ENCODE data around the gene SPSB4. TPM values are rescaled to one million over a fixed set of nuclear protein-coding genes. Genes with fewer than 3 reads are reported as not detected.
A peak's percentile ranks its signal among the peaks of the same experiment; 100 is the strongest.

The SPSB4 gene
- total and polyA plus RNA-seq, 2 donors (not counting 1 experiment from before 2014, with no cell fraction given): not detected

DNA sequence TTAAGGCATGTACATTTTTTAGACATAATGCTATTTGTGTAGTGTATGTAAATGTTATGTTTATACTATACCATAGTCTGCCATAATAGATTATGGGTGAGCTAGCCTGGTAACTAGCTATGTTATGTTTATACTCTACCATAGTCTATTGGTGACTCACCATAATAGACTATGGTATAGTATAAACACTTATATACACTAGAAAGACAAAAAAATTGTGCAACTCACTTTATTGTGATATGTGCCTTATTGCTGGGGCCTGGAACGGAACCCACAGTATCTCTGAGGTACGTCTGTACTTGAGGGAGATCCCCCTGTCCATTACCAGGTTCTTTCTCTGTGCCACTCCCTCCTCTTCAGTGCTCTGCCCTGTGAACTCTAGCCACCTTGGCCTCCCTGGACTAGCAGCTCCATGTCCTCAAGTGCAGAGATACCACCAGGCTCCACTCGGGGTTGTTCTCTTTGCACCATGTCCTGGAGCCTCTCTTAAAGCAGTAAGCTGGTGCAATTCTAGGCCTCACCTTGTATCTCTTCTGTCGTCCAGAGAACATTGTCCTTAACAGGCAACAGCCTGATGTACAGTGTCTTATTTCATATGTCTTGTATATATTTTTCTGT is 119.6 kb downstream of the SPSB4 start:
- peak in 1 of 2 donors; percentile 20 for DNase-seq (ENCODE audit: low read depth in 2 of 2)
- Histone ChIP-seq H2AFZ (ENCODE audit: low read length) (no peak overlapping the region), H3K4me3 (replicated peaks in 1 of 4; ENCODE audit: control extremely low read depth in 1 of 4, insufficient read depth in 1 of 4, low read depth in 3 of 4, low read length in 4 of 4) (no peak overlapping the region)

DNA sequence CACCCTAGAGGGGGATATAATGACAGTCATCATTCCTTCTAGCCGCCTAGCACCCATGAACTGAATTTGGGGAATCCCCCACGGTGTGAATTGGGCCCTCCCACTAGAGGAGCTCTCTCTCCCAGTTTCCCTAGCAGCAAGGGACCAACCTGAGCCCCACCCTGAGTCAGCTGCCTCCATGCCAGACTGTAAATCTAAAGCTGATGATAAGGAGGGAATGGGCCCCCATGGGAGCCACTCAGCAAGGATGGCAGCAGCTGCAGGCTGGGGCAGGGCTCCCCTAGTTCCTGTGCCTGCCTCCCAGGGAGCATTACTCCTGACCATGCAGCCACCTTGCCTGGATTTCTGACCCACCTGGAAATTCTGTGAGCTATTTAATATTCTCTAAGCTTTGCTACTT is 123.5 kb downstream of the SPSB4 start:
- H3K27ac ChIP-seq (ENCODE audit: insufficient read depth, low read length): no peak overlapping the region
- no peaks in the 10 kb centered on the region for H3K36me3 ChIP-seq (ENCODE audit: control insufficient read depth, insufficient read depth, low read length)
- H2AFZ ChIP-seq (ENCODE audit: low read length): no peak overlapping the region
- H3K4me2 ChIP-seq (ENCODE audit: extremely low read depth, insufficient read depth, low read length): no peak overlapping the region
- no peaks in the 10 kb centered on the region for H4K20me1 ChIP-seq (ENCODE audit: control insufficient read depth, extremely low read depth, insufficient read depth, low read length)
- TF ChIP-seq EZH2 (IDR thresholded peaks at IDR 0.05; ENCODE audit: low read length, missing control alignments) (no peak), CTCF (conservative IDR thresholded peaks at IDR 0.05 in 1 of 2, IDR thresholded peaks at IDR 0.05 in 1 of 2; ENCODE audit: low read depth in 1 of 2, low read length in 2 of 2) (no peak)
- no peak for DNase-seq (ENCODE audit: low read depth in 2 of 2)
- H3K9ac ChIP-seq (ENCODE audit: insufficient read depth, low read length): no peak overlapping the region
- no peaks in the 10 kb centered on the region for H3K9me3 ChIP-seq (ENCODE audit: control insufficient read depth, insufficient read depth, low read depth, low read length)
- no peaks in the 10 kb centered on the region for H3K4me1 ChIP-seq (ENCODE audit: control insufficient read depth, extremely low read depth, insufficient read depth, low read length)
- H3K4me3 ChIP-seq (replicated peaks in 1 of 4; ENCODE audit: control extremely low read depth in 1 of 4, insufficient read depth in 1 of 4, low read depth in 3 of 4, low read length in 4 of 4): no peak overlapping the region
- H3K27me3 ChIP-seq (ENCODE audit: control insufficient read depth, insufficient read depth, low read length): no peaks in the 10 kb centered on the region
- H3K79me2 ChIP-seq (ENCODE audit: control insufficient read depth, insufficient read depth, low read length): no peaks in the 10 kb centered on the region

More for the DNA sequence above, 119.6 kb downstream of the SPSB4 start:
- Histone ChIP-seq H4K20me1 (ENCODE audit: control insufficient read depth, extremely low read depth, insufficient read depth, low read length) (no peaks in the 10 kb centered on the region), H3K9me3 (ENCODE audit: control insufficient read depth, insufficient read depth, low read depth, low read length) (no peaks in the 10 kb centered on the region), H3K27ac (ENCODE audit: insufficient read depth, low read length) (no peak overlapping the region), H3K9ac (ENCODE audit: insufficient read depth, low read length) (no peak overlapping the region), H3K36me3 (ENCODE audit: control insufficient read depth, insufficient read depth, low read length) (no peaks in the 10 kb centered on the region), H3K4me1 (ENCODE audit: control insufficient read depth, extremely low read depth, insufficient read depth, low read length) (no peaks in the 10 kb centered on the region), H3K79me2 (ENCODE audit: control insufficient read depth, insufficient read depth, low read length) (no peaks in the 10 kb centered on the region), H3K4me2 (ENCODE audit: extremely low read depth, insufficient read depth, low read length) (no peak overlapping the region), H3K27me3 (ENCODE audit: control insufficient read depth, insufficient read depth, low read length) (no peaks in the 10 kb centered on the region)
- TF ChIP-seq CTCF (conservative IDR thresholded peaks at IDR 0.05 in 1 of 2, IDR thresholded peaks at IDR 0.05 in 1 of 2; ENCODE audit: low read depth in 1 of 2, low read length in 2 of 2) (no peak), EZH2 (IDR thresholded peaks at IDR 0.05; ENCODE audit: low read length, missing control alignments) (no peak)

GRCh38 chr3:141176775-141177174 is 125.6 kb downstream of the SPSB4 start:
- TF ChIP-seq CTCF (conservative IDR thresholded peaks at IDR 0.05 in 1 of 2, IDR thresholded peaks at IDR 0.05 in 1 of 2; ENCODE audit: low read depth in 1 of 2, low read length in 2 of 2) (no peak), EZH2 (IDR thresholded peaks at IDR 0.05; ENCODE audit: low read length, missing control alignments) (no peak)
- Histone ChIP-seq H3K36me3 (ENCODE audit: control insufficient read depth, insufficient read depth, low read length) (no peaks in the 10 kb centered on the region), H2AFZ (ENCODE audit: low read length) (no peak overlapping the region), H3K9me3 (ENCODE audit: control insufficient read depth, insufficient read depth, low read depth, low read length) (no peaks in the 10 kb centered on the region), H3K4me1 (ENCODE audit: control insufficient read depth, extremely low read depth, insufficient read depth, low read length) (no peaks in the 10 kb centered on the region), H3K9ac (ENCODE audit: insufficient read depth, low read length) (no peak overlapping the region), H3K4me3 (replicated peaks in 1 of 4; ENCODE audit: control extremely low read depth in 1 of 4, insufficient read depth in 1 of 4, low read depth in 3 of 4, low read length in 4 of 4) (no peak overlapping the region), H3K27me3 (ENCODE audit: control insufficient read depth, insufficient read depth, low read length) (no peaks in the 10 kb centered on the region), H3K4me2 (ENCODE audit: extremely low read depth, insufficient read depth, low read length) (no peak overlapping the region), H4K20me1 (ENCODE audit: control insufficient read depth, extremely low read depth, insufficient read depth, low read length) (no peaks in the 10 kb centered on the region), H3K79me2 (ENCODE audit: control insufficient read depth, insufficient read depth, low read length) (no peaks in the 10 kb centered on the region), H3K27ac (ENCODE audit: insufficient read depth, low read length) (no peak overlapping the region)
- no peak for DNase-seq (ENCODE audit: low read depth in 2 of 2)
